GM12878 (cell line): ENCODE measurements around the gene SLC24A3. TPM values are rescaled to one million over a fixed set of nuclear protein-coding genes. Genes with fewer than 3 reads are reported as not detected.
A peak's percentile ranks its signal among the peaks of the same experiment; 100 is the strongest.

Source experiments
- ATAC-seq: fragments of 200-7000 bp; cut with Tn5 transposase; 3 replicates; pipeline ENCODE4 v1.9.1; 2020; ENCODE audit warnings: mild to moderate bottlenecking, moderate library complexity
- BruUV-seq: library from RNA; stranded (reverse); fragments of 400-500 nt; replicated peaks from 2 replicates; lab custom pipeline; 2021; lab: Mats Ljungman, UMichigan
- CTCF ChIA-PET: fragments of 300-600 bp; sonication (Branson Sonifier 250); formaldehyde crosslinking; extraction: SDS; loops from one replicate; lab custom pipeline; 2021; ENCODE audit warnings: inconsistent platforms; lab: Yijun Ruan, JAX
- POLR2A ChIA-PET: fragments of 350-600 bp; formaldehyde crosslinking; extraction: SDS; loops from one replicate; lab custom pipeline; 2021; ENCODE audit warnings: inconsistent platforms; lab: Charles Lee
- RAD21 ChIA-PET: fragments of 300-600 bp; sonication (Branson Sonifier 250); formaldehyde crosslinking; loops from one replicate; lab custom pipeline; 2023; ENCODE audit warnings: antibody characterized with exemption; ENCODE audit not compliant: unreplicated experiment; lab: Charles Lee
- SMC1A ChIA-PET: fragments of 300-600 bp; sonication (Branson Sonifier 250); formaldehyde crosslinking; loops from one replicate; lab custom pipeline; 2023; ENCODE audit not compliant: unreplicated experiment, uncharacterized antibody; lab: Charles Lee
- DNase-seq: peaks from one replicate; pipeline ENCODE4 v3.0.0-alpha.2; 2011; ENCODE audit warnings: low read depth, low spot score
- FAIRE-seq: peaks from 3 replicates; lab custom pipeline; 2011; peaks lifted over from hg19 to GRCh38; lab: Jason Lieb, UNC
- H2AFZ ChIP-seq: 2 replicates; pipeline ENCODE4 v1.6.0; 2011; ENCODE audit warnings: low read depth, low read length, control low read depth; ENCODE audit not compliant: control insufficient read depth
- H3K27ac ChIP-seq: 2 replicates; pipeline ENCODE4 v1.5.1; 2011; ENCODE audit warnings: control low read depth; ENCODE audit not compliant: control insufficient read depth, insufficient read depth
- H3K27me3 ChIP-seq, 2 experiments: replicated peaks in 1 of 2; 2 replicates each; pipeline versions ENCODE4 v1.6.0 to v1.6.1; 2011; ENCODE audit warnings: low read length in 1 of 2; ENCODE audit not compliant: control insufficient read depth in 2 of 2, insufficient read depth in 2 of 2
- H3K36me3 ChIP-seq, 2 experiments: 2 replicates each; pipeline ENCODE4 v1.5.1; 2011; ENCODE audit warnings: low read length in 1 of 2; ENCODE audit not compliant: control insufficient read depth in 2 of 2, insufficient read depth in 2 of 2
- H3K4me1 ChIP-seq: 2 replicates; pipeline ENCODE4 v1.6.1; 2011; ENCODE audit warnings: mild to moderate bottlenecking, low read length, moderate library complexity, mixed read lengths; ENCODE audit not compliant: control insufficient read depth, insufficient read depth
- H3K4me2 ChIP-seq: 2 replicates; pipeline ENCODE4 v1.6.0; 2011; ENCODE audit warnings: control low read depth; ENCODE audit not compliant: control insufficient read depth, insufficient read depth
- H3K4me3 ChIP-seq: fragments of 200-600 bp; sonication (generic); 2 replicates; pipeline ENCODE4 v1.5.1; 2016
- H3K79me2 ChIP-seq: 2 replicates; pipeline ENCODE4 v1.6.0; 2011; ENCODE audit warnings: low read length; ENCODE audit not compliant: control insufficient read depth, insufficient read depth
- H3K9ac ChIP-seq: 2 replicates; pipeline ENCODE4 v1.8.0; 2011; ENCODE audit warnings: low read length, control low read depth, mixed read lengths; ENCODE audit not compliant: control insufficient read depth, insufficient read depth
- H3K9me3 ChIP-seq: replicated peaks from 3 replicates; pipeline ENCODE4 v1.5.1; 2011; ENCODE audit warnings: mild to moderate bottlenecking, low read length; ENCODE audit not compliant: control insufficient read depth, insufficient read depth
- H4K20me1 ChIP-seq: 2 replicates; pipeline ENCODE4 v1.6.0; 2011; ENCODE audit not compliant: control insufficient read depth, insufficient read depth
- BACH1 ChIP-seq: fragments of 450-650 bp; IDR thresholded peaks from 2 replicates; pipeline ENCODE4 v1.6.1; 2017; ENCODE audit warnings: mild to moderate bottlenecking, borderline replicate concordance
- BHLHE40 ChIP-seq, 2 experiments: fragments of 450-650 bp in 1 of 2; IDR thresholded peaks; 2 replicates each; pipeline ENCODE4 v1.6.1; 2011 to 2017; ENCODE audit warnings: low read depth in 2 of 2, borderline replicate concordance in 1 of 2, improper control_type of control experiment in 1 of 2, low read length in 1 of 2, mild to moderate bottlenecking in 1 of 2
- ELK1 ChIP-seq: IDR thresholded peaks from 2 replicates; pipeline ENCODE4 v1.6.1; 2012; ENCODE audit warnings: low read depth, low read length, improper control_type of control experiment
- FOS ChIP-seq: IDR thresholded peaks from 3 replicates; pipeline ENCODE4 v1.6.1; 2011; ENCODE audit warnings: borderline replicate concordance; ENCODE audit not compliant: insufficient read length; ENCODE audit errors: extremely low read depth
- FOXK2 ChIP-seq: fragments of 450-650 bp; IDR thresholded peaks from 2 replicates; pipeline ENCODE4 v1.6.1; 2017; ENCODE audit warnings: mild to moderate bottlenecking, moderate library complexity
- GABPA ChIP-seq: IDR thresholded peaks from 2 replicates; pipeline ENCODE4 v1.6.1; 2014; ENCODE audit warnings: antibody characterized with exemption, low read depth, mild to moderate bottlenecking, inconsistent platforms
- HCFC1 ChIP-seq: fragments of 150-350 bp; IDR thresholded peaks from 2 replicates; pipeline ENCODE4 v1.6.1; 2014; ENCODE audit warnings: low read length
- HDGF ChIP-seq: fragments of 450-650 bp; IDR thresholded peaks from 2 replicates; pipeline ENCODE4 v1.6.1; 2016; ENCODE audit warnings: antibody characterized with exemption
- KAT2A ChIP-seq: conservative IDR thresholded peaks from 2 replicates; pipeline ENCODE4 v1.6.1; 2011; ENCODE audit warnings: low read depth, low read length; ENCODE audit not compliant: control insufficient read depth
- NFIC ChIP-seq: IDR thresholded peaks from 2 replicates; pipeline ENCODE4 v1.6.1; 2012; ENCODE audit warnings: low read depth, mild to moderate bottlenecking, inconsistent platforms, low read length, moderate library complexity
- NFXL1 ChIP-seq: fragments of 450-650 bp; IDR thresholded peaks from 2 replicates; pipeline ENCODE4 v1.6.1; 2017; ENCODE audit warnings: antibody characterized with exemption, mild to moderate bottlenecking, borderline replicate concordance
- NR2F1 ChIP-seq: fragments of 450-650 bp; conservative IDR thresholded peaks from 2 replicates; pipeline ENCODE4 v1.6.1; 2017; ENCODE audit warnings: mild to moderate bottlenecking
- PAX8 ChIP-seq: fragments of 450-650 bp; IDR thresholded peaks from 2 replicates; pipeline ENCODE4 v1.6.1; 2017; ENCODE audit warnings: mild to moderate bottlenecking, moderate library complexity
- PML ChIP-seq: IDR thresholded peaks from 2 replicates; pipeline ENCODE4 v1.6.1; 2012; ENCODE audit warnings: low read length, inconsistent platforms
- POLR2A ChIP-seq: IDR thresholded peaks from 2 replicates; pipeline ENCODE4 v1.6.1; 2011; ENCODE audit warnings: low read depth, mild to moderate bottlenecking, low read length
- SIN3A ChIP-seq: IDR thresholded peaks from 2 replicates; pipeline ENCODE4 v1.6.1; 2012; ENCODE audit warnings: low read depth, low read length, improper control_type of control experiment
- SIX5 ChIP-seq: IDR thresholded peaks from 2 replicates; pipeline ENCODE4 v1.6.1; 2011; ENCODE audit warnings: mild to moderate bottlenecking, low read depth, low read length, moderate library complexity; ENCODE audit not compliant: severe bottlenecking
- SMAD5 ChIP-seq: IDR thresholded peaks from 2 replicates; pipeline ENCODE4 v1.6.1; 2016; ENCODE audit warnings: antibody characterized with exemption, low read depth
- ZNF217 ChIP-seq: fragments of 450-650 bp; IDR thresholded peaks from 2 replicates; pipeline ENCODE4 v1.6.1; 2017; ENCODE audit warnings: antibody characterized with exemption, mild to moderate bottlenecking
- ZNF24 ChIP-seq: fragments of 450-650 bp; IDR thresholded peaks from 2 replicates; pipeline ENCODE4 v1.6.1; 2017; ENCODE audit warnings: antibody characterized with exemption, mild to moderate bottlenecking
- WGBS: methylation state at CpG from one replicate; pipeline ENCODE4 v1.1.6; 2016; ENCODE audit warnings: low lambda C conversion rate; ENCODE audit not compliant: insufficient replicate concordance, insufficient coverage; ENCODE audit errors: missing lambda C conversion rate; 5-methylcytosine and 5-hydroxymethylcytosine counted together
- in situ Hi-C: fragments of 300-500 bp; cut with MboI; formaldehyde crosslinking; loops from 9 replicates; pipeline ENCODE4 v1.14.3; 2018; ENCODE audit warnings: mixed read lengths
- intact Hi-C: fragments of 100-400 bp; cut with micrococcal nuclease; formaldehyde crosslinking; loops from one replicate; pipeline ENCODE4 v1.14.2; 2022; ENCODE audit not compliant: unreplicated experiment
- polyA plus RNA-seq, 11 experiments: library from polyadenylated mRNA; depleted of rRNA in 4 of 11; unstranded in 6 of 11; stranded (reverse) in 5 of 11; fragments of >200 nt; fragmentation: Nextera tagmentation in 4 of 11; fragmentation: Illumina TruSeq in 1 of 11; extraction: Ambion mirVana in 4 of 11; extraction: Trizol in 1 of 11; gene quantifications; 1 replicate in 1 of 11; 2 replicates in 10 of 11; pipeline versions ENCODE4 v1.2.1 to v1.2.3, GENCODE V29; 2011 to 2016; ENCODE audit warnings: inconsistent platforms in 2 of 11, missing spikeins in 2 of 11, low read depth in 1 of 11
- total RNA-seq, 4 experiments: library from RNA; depleted of rRNA in 3 of 4; stranded (reverse); fragments of >200 nt in 3 of 4; fragmentation: Illumina TruSeq in 1 of 4; extraction: Trizol in 1 of 4; gene quantifications; 2 replicates each; pipeline versions ENCODE4 v1.2.1 to v1.2.3, GENCODE V29; 2013 to 2021

Gene SLC24A3
- total and polyA plus RNA-seq, 10 of the 15 experiments (the other 5 are each of a cell fraction or from before 2014, with no cell fraction given) = 0.04 TPM; not detected in 9

- TF ChIP-seq SMAD5 = no peak
- TF ChIP-seq NFXL1 = no peak
- no peak for TF ChIP-seq ZNF24
- TF ChIP-seq POLR2A = no peak
- TF ChIP-seq HDGF = no peak
- TF ChIP-seq PML = no peak
- no peak for TF ChIP-seq NFIC
- TF ChIP-seq PAX8 = no peak
Observed at GRCh38 chr20:19427480-19427879, 215.0 kb downstream of the SLC24A3 start (continued).

DNA sequence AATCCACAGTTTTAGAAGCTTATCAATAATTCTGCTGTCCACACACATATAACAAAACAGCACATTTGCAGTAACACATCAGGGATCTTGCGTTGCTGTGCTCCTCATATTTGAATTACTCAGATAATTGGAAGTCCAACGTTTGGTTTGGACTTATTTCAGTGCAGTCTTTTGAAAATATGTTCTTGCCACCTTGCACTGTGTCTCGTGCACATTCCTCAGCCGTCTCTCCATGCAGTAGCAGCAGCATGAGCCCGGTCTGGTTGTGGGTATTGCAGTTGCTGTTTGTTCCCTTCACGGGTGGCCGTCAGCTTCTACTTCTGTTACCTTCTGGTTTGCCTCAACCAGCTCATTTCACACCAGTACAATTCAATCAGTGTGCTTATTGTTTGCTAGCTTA is 215.5 kb downstream of the SLC24A3 start:
- no peaks in the 10 kb centered on the region for H3K36me3 ChIP-seq
- ChIA-PET POLR2A (no interaction called here), RAD21 (no interaction called here), CTCF (no interaction called here), SMC1A (no interaction called here)
- H3K4me1 ChIP-seq = peaks cover 5% of the 10 kb centered on the region; the same call in 1 of the 2 replicates
- no TSS peak for BruUV-seq
- peak overlapping the region; percentile 38; the same call in 1 of the 2 replicates for H3K4me2 ChIP-seq
- in situ Hi-C loops = no loop called here
- TF ChIP-seq HDGF (no peak), NR2F1 (no peak), HCFC1 (no peak), GABPA (no peak), ZNF217 (no peak), SIX5 (no peak), FOXK2 (no peak), KAT2A (no peak), SIN3A (no peak), BACH1 (no peak), FOS (no peak), BHLHE40 (IDR thresholded peaks at IDR 0.05; ENCODE audit: borderline replicate concordance in 1 of 2, low read depth in 2 of 2, low read length in 1 of 2) (no peak), ELK1 (no peak)
- H3K9me3 ChIP-seq = no peaks in the 10 kb centered on the region
- DNase-seq (no peak), ATAC-seq (no peak), FAIRE-seq (peak; percentile 7)
- peaks cover 0 to 5% of the 10 kb centered on the region in 2 experiments; a peak in 2 of 4 replicates for H3K27me3 ChIP-seq
- 6% methylated on average over 7 of the region's 7 CpGs for WGBS
- no peak overlapping the region for H3K4me3 ChIP-seq
- H2AFZ ChIP-seq = no peak overlapping the region
- H3K9ac ChIP-seq = no peak overlapping the region
- no peaks in the 10 kb centered on the region for H3K79me2 ChIP-seq
- intact Hi-C loops = no loop called here
- no peaks in the 10 kb centered on the region for H4K20me1 ChIP-seq
- no peak overlapping the region for H3K27ac ChIP-seq
